Amniotic epithelial cell (primary cell): Measurements from ENCODE around the gene CHST6.
"Not testable (repeated sequence)": the region's sequence is repeated elsewhere in the genome, so short reads cannot be mapped to it uniquely, and the experiment has no call there.

Experiments used
- DNase-seq: peaks from one replicate; pipeline ENCODE4 v3.0.0-alpha.2; 2010; ENCODE audit warnings: low read depth

Gene CHST6

DNA sequence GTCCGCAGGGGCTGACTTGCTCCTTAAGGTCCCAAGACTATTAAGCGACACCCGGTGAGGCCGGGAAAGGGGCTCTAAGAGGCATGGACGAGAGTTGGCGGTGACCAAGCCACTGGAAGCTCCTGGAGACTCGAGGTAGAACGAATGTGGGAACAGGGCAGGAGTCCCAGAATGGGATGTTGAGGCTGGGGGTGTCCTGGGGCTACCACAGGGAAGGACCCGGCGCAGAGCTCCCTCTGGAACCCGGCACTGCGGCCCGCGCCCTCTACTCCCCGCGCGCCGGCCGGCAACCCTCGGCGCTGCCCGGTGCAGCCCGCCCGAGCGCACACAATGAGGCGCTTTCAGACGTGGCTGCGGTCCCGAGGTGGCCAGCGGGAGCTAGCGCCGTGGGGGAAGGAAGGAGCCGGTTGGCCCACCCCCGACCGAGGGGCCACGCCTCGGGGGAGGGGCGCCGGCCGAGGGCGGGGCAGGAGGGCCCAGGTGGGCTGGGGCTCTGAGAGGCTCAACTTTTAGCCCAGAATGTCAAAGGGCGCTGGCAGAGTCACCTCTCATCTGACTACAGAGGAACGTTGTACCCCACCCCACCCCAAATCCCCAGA, at the start of gene CHST6:
CHST6 (minus strand) TSS at position 366 of the 599 bp plus-strand sequence. CDS start 15,613 bp downstream, outside the sequence.
- DNase-seq: no peak

DNA sequence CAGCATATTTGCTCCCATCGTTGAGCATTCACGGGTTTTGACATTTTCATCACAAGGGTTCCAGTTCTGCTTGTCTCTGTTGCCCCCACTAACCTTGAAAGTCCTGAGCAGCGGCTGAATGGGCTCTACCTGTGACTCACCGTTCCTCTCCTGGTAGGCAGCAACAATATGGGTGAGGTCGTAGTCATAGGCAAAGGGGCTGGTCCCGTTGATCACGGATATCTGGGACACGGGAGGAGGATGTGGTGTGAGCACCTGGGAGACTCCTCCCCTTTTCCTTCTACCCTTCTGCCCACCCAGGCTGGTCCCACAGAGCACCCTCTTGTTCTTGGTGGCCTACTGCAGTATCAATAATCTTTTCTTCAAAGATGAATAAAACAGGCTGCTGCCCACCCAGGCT, 47.2 kb upstream of the CHST6 start:
- DNase-seq: not testable (repeated sequence)

DNA sequence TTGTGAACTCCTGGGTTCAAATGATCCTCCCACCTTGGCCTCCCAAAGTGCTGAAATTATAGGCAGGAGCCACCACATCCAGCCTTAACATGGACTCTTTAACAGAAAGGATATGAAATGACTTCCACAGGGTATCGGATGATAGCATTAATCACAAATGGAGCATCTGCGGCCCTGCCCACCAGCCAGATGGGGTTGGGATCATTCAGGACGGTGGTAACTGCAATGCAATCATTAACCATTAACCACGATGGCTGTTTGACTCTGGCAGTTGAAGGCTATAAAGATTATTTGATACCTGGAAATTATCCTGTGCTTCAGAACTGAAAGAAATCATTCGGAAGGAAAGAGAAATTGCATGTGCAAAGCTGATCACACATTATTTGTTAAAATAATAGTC, 46.0 kb upstream of the CHST6 start:
- DNase-seq: no peak

DNA sequence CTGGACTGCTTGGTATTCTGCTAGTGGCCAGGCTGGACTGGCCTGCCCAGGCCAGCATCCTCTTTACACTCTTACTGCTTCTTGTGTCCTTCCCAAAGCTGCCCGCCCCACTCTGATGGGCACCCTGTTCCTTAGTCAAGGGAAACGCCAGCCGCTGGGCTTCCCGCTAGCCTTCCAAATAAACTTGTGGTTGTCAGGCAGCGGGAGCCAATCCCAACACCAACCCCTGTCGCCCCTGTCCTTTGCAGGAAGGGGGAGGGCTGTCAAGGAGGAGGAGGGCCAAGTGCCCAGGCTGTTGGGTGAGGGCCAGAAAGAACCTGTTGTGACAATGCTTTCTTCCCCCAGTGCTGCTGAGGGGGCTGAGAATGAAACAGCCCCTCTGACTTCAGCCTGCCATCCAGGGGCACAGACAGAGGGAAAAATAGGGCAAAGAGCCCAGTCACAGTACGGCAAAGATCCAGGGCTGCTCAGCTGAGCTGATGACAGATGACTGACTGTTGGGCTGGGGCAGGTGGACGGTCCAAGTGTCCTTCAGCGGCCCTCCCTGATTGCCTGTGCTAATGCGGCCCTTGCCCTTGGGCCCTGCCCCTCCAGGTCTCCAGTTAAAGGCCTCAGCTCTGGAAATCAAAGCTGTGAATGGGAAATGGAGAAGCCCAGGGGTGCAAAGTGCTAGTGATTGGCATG, 43.8 kb upstream of the CHST6 start:
- DNase-seq: not testable (repeated sequence)

DNA sequence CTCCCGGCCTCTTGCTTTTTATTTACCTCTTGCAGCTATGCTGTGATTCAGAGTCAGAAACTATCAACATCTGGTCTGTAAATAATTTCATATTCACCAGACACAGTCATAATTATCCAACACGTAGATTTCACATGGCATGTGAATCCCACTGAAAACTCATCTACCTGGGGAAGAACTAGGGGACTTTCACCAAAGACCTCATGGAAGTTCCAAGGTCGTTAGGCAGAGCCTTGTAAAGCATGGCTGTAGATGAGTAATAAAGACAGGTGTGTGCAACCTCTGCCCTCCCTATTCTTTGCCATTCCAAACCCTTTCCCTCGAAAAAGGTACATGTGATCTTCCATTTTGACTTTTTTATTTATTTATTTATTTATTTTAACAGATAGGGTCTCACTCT, 42.5 kb upstream of the CHST6 start:
- DNase-seq: no peak

DNA sequence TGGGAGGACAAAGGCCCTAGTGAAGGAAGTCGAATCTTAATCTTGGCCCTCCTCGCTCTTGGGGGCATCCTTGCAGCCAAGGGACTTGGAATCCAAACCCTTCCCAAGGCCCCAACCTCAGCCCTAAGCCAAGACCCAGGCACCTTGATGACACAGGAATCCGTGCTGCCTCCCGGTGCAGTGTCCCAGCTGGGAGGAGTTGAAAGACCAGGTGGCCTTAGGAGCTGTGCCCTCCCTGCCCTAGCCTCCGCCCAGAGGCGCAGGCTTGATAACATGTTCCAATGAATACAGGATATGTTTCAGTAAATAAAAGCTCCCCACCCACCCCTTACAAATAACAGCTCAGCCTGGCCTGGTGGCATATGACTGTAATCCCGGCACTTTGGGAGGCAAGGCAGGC, 40.7 kb upstream of the CHST6 start, which contains the start of gene CHST5:
CHST5 (minus strand) TSS at position 208 of the 400 bp plus-strand sequence. CDS start 5,724 bp downstream, outside the sequence.
- no peak for DNase-seq

DNA sequence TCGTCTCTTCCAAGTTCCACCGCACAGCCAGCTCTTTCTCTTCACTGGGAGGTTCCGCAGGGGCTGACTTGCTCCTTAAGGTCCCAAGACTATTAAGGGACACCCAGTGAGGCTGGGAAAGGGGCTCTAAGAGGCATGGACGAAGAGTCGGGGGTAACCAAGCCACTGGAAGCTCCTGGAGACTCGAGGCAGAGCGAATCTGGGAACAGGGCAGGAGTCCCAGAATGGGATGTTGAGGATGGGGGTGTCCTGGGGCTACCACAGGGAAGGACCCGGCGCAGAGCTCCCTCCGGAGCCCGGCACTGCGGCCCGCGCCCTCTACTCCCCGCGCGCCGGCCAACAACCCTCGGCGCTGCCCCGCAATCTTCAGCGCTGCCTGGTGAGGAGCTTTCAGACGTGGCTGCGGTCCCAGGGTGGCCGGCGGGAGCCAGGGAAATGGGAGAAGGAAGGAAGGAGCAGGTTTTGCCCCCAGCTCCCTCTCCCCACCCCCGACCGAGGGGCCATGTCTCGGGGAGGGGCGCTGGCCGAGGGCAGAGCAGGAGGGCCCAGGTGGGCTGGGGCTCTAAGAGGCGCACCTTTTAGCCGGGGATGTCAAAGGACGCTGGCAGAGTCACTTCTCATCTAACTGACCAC, 40.1 kb upstream of the CHST6 start:
- DNase-seq: no peak

DNA sequence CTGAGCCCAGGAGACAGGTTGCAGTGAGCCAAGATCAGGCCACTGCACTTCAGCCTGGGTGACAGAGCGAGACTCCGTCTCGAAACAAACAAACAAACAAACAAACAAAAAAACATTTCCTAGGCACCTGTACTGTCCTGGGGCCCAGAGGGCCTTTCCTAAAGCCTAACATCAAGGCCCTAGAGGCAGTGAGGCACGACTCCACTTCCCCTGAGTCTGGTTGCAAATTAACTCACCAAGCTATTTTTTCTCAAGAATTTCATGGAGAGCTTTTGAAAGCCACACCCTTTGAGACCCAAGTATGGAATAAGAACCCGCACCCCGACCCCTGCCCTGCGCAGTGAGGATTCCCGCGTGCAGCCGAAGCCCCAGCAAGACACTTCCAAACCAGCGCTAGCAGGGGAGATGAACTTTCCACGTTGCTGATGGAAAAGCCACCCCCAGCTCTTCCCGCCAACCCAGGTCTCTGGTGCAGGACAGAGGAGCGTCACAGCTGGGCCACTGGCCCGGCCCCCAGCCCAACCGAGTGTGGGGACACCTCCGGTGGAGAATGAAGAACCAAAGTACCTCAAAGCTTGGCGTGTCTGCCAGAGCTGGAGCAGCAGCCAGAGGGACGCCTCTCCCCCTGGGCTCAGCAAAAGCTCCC, 39.4 kb upstream of the CHST6 start:
- DNase-seq: no peak

DNA sequence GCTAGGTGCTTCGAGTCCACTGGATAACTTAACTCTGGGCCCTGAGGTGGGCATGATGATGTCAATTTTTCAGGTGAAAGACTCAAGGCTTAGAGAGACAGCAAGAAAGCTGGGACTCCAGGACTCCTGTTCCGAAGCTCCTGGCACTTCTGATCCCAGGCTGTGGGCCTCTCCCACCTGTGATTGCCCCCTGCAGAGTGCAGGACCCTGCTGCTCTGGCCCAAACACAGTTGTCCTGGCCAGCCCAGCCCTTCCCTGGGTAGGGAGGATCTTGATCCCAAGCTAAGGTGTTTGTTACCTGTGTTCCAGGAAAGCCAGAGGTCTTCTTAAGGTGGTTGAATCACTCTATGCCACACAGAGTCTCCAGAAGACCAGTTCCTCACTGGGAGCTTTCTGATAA, 37.5 kb upstream of the CHST6 start:
- no peak for DNase-seq

DNA sequence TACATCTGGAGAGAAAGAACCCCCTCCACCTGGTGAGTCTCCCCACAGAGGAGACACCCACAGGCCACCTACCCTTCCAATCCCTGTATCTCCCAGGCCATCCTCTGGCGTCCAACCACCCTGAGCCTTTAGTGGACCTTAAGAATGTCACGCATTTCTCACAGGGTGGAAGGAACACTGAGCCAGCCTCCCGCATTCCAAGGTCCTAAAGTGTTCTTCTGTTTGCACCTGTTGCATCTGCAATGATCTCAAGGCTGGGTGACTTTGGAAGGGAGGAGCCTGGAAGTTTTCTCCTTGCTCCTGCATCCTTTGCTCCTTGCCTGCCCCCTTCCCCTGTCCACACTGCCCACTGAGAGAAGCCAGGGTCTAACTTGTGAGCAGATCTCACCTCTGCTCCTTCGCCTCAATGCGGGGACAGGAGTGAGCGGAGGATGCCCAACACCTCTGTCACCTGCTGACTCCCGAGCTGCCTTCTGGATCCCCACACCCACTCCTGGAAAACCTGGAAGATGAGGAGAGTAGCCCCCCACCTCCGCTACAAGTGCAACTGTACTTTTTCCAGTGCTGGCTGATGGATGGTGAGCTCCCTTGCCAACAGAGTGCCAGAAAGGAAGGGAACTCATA, 37.0 kb upstream of the CHST6 start:
- DNase-seq: no peak

DNA sequence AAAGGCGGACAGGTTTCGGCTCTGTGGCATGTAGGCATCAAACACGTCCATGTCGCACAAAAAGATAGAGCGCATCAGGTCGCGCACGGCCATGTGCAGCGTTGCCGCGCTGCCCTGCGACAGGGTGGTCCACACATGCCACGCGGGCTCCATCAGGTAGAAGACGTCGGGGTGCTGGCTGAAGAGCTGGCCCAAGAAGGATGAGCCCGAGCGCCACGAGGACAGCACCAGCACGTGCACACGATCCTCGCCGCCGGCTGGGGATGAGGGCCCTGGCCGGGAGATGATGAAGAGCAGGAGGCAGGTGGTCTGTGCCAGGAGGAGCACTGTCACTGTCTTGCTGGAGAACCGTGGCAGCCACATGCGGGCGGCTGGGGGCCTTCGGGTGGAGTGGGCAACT, 34.7 kb upstream of the CHST6 start:
- no peak for DNase-seq

DNA sequence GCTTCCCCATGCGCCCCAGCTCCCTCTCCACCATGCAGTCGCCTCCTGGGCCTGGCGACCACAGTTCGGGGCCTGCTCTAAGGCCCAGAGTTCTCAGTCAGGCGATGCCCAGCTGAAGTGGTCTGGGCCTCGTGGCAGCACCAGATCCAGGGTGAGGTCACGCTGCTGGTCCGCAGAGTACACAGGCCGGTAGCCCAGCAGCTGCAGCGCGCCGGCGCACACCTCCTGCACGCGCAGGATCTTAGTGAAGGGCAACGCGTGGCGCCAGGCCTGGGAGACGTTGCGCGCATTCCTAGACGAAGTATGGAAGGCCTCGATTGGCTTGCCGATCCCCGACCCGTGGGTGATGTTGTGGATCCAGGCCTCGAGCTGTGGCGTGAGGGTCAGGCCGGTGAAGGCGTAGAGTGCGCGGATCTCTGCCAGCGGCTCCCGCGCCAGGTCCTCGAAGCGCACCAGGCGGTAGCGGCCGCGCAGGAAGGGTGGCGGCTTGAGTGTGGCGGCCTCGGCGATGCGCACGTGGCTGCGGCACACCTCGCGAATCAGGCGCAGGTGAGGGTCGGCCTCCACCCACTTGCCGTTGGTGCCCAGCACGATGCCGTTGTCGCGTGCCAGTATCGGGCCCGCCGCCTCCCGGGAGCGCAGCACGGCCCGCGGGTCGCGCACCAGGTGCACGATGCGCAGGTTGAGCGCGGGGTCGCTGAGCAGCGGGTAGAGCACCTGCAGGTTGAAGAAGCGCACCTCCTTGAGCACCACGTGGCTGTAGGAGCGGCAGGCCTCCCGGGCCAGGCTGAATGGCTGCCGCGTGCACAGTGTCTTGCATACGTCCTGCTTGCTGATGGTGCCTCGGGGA, 34.0 kb upstream of the CHST6 start:
- DNase-seq: no peak

DNA sequence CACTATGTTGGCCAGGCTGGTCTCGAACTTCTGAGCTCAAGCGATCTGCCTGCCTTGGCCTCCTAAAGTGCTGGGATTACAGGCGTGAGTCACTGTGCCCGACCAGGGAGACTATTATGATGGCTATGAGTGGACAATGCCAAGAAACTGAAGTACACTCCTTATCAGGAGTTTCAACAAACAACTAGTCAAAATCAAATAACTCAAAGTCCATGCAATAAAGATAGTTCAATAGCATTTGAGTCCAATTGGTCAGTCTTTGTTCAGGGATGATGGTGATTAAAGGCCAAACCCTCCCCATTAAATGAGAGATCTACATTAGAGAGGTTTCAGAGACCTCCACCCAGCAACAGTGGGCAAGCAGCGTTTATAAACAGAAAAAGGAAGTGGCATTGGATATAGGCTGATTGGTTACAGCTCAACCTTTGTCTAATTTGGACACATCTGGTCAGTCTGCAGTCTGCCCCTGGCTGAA, 32.6 kb upstream of the CHST6 start:
- DNase-seq: no peak

DNA sequence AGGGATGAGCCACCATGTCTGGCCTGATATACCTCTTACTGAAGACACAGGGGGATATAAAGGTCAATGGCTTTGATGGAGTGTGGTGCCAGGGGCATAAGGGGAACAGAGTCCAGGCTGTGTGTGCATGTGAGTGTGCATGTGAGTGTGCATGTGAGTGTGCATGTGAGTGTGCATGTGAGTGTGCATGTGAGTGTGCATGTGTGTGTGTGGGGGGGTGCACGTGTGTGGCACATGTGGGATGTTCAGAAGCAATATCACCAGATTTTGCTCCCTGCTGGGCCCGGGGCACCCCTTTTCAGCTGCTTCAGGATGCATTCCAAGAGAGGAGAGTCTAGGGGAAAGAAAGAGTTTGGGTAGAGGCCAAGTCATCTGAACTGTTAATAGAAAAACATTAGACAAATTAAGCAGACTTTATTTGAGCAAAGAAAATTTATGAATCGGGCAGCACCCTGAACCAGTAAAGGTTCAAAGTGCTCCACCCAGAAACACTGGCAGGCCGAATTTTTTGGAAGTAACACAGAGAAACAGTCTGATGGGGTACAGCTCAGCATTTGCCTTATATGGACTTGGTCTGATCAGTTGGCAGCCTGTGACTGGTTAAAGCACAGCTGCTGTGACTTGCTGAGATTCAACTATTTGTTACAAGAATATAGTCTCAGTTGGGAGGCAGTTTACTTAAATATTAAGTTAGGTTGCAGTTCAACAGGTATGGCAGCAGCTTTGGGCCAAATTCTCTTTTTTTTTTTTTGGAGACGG, 31.0 kb upstream of the CHST6 start:
- no peak for DNase-seq

DNA sequence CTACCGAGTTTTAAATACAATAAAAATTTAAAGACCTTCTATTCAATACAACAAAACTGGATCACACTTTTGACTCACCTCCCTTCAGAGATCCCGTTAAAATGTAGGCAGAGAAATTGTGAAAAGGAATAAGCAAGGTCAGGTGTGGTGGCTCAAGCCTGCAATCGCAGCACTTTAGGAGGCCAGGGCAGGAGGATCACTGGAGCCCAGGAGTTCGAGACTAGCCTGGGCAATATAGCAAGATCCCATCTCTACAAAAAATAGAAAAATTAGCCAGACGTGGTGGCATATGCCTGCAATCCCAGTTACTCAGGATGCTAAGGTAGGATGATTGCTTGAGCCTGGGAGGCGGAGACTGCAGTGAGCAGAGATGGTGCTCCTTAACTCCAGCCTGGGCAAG, 23.9 kb upstream of the CHST6 start:
- DNase-seq: no peak

DNA sequence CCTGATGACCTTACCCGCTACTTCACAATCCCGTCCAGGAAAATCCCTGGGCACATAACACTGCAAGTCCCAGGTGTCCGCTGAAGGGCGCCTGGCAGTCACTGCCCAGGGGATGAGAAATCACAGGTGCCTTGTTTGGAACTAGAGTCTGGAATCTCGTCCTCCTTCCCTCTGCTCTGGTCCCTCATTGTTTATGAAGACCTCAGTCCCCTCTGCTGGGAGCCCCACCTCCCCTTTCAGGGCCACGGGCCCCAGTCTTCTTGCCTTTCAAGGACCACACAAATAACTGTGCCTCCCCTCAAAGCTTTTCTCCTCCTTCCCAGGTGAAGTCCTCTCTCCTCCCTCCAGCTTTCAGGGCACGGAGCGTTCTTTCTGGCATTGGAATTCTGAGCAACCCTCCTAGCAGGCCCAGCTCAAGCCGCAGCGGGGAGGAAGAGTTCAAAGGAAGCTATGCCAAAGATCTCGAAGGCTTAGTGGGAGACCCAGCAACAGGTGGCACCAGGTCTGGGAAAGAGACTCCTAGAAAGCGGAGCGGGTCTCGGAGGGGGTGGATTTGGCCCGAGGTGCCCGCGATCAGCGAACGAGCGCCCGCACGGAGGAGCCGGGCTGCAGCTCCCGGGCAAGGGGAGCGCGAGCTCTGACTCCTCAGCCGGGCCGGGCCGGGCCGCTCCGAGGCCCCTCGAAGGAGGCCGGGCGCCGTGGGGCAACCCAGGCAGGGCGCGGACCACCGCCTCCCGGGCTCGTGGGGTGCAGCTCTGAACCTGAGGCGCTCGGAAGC, 21.1 kb upstream of the CHST6 start:
- DNase-seq: not testable (repeated sequence)

DNA sequence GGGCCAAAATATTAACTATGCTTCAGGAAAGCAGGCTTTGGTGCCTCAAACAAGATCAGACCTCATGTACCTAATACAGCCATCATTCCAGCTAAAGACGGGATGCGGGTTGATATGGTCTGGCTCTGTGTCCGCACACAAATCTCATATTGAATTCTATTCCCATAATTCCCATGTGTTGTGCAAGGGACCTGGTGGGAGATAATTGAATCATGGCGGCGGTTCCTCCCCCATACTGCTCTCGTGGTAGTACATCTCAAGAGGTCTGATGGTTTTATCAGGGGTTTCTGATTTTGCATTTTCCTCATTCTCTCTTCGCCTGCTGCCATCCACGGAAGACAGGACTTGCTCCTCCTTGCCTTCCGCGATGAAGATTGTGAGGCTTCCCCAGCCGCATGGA, 19.1 kb upstream of the CHST6 start:
- no peak for DNase-seq

DNA sequence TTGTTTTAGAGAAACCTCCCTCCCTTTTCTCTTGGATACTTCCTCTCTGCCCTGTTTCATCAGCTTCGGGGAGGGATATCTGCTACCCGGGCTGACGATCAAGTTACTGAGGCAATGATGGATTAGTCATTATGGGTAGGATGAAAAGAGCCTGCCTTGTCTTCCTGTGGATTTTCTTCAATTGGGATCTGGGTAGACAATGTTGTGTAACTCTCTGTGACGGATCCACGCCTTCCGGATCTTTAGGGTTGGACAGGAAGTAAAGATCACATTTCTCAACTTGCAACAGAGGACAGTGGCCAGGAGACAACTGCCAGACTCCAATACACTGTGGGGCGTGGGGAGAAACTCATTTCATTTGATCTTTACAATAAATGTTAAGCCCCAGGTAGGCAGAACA, 11.3 kb upstream of the CHST6 start:
- DNase-seq: peak; percentile 55

DNA sequence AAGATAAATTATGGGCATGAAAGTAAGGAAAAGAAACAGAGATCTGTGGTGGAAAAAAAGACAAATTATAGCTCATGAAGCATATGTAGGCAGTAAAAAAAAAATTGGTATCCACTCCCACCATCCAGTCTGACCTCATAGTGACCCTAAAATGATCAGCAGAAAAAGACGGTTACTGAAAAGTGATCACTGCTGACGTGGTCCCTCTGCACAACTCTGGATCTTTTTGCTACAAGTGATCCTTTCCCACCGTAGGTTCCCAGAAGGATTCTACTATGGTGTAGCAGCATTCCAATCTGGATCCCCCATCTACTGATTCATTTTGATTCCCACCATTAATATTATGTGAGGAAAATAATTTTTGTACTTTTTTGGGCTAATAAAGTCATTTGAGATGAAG, 10.9 kb upstream of the CHST6 start:
- no peak for DNase-seq

DNA sequence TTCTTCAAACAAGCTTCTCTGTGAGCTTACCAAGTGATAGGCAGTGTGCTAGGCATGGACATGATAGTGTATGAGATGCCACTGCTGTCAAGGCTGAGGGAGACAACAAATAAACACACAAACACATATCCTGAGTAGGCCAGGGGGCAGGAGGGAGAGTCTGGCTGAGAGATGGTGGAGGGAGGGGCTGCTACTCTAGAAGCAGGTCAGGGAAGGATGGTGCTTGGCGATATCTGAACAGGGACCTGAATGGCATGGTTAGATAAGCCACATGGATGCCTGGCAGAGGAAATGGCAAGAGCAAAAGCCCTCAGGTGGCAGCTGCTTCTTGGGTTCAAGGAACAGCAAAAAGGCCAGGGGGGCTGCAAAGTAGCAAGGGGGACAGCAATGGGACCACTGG, 8.6 kb upstream of the CHST6 start:
- DNase-seq: no peak
